Esophagus squamous epithelium (tissue), 5 donors: ENCODE results near the gene TFF1. TPM values are rescaled to one million over a fixed set of nuclear protein-coding genes. Genes with fewer than 3 reads are reported as not detected.

ENCODE experiments used
- DNase-seq: peaks from one replicate; lab custom pipeline; 2025; lab: John Stamatoyannopoulos, UW
- H3K27ac ChIP-seq, 4 donors: fragments of 200-600 bp; sonication (generic); one replicate each; pipeline ENCODE4 v1.5.1; 2016 to 2019; ENCODE audit warnings: mild to moderate bottlenecking in 1 of 4
- H3K27me3 ChIP-seq, 4 donors: fragments of 200-600 bp; sonication (generic); 1 replicate in 3 of 4; 2 replicates in 1 of 4; pipeline versions ENCODE4 v1.5.1 to v1.6.0; 2017 to 2021; ENCODE audit warnings: antibody characterized with exemption in 1 of 4
- H3K36me3 ChIP-seq, 3 donors: fragments of 200-600 bp; sonication (generic); one replicate each; pipeline ENCODE4 v1.5.1; 2016 to 2019
- H3K4me1 ChIP-seq, 3 donors: fragments of 200-600 bp; sonication (generic); one replicate each; pipeline ENCODE4 v1.5.1; 2017 to 2019
- H3K4me3 ChIP-seq, 4 donors: fragments of 200-600 bp; sonication (generic); 1 replicate in 3 of 4; 2 replicates in 1 of 4; pipeline ENCODE4 v1.5.1; 2016 to 2019; ENCODE audit warnings: mild to moderate bottlenecking in 2 of 4, moderate library complexity in 1 of 4
- H3K9me3 ChIP-seq, 3 donors: fragments of 200-600 bp; sonication (generic); one replicate each; pipeline ENCODE4 v1.5.1; 2016 to 2019
- POLR2A ChIP-seq, 4 donors: fragments of 450-650 bp; IDR thresholded peaks; one replicate each; pipeline ENCODE4 v1.6.1; 2017; ENCODE audit warnings: antibody characterized with exemption in 4 of 4, mild to moderate bottlenecking in 4 of 4, moderate library complexity in 3 of 4
- WGBS, 2 donors: methylation state at CpG; one replicate each; pipeline ENCODE4 v1.1.5; 2018; 5-methylcytosine and 5-hydroxymethylcytosine counted together
- intact Hi-C: fragments of 100-400 bp; cut with DNase I; formaldehyde crosslinking; loops from one replicate; pipeline ENCODE4 v1.15.0; 2022
- total RNA-seq, 4 donors: library from RNA; depleted of rRNA; stranded (reverse); fragments of >200 nt; gene quantifications; one replicate each; pipeline ENCODE4 v1.1.0, GENCODE V29; 2016
- TF ChIP-seq, protein P1 (sequence below), 6 experiments: fragments of 450-650 bp in 4 of 6; fragments of 200-600 bp in 2 of 6; sonication (generic) in 2 of 6; IDR thresholded peaks; one replicate each; pipeline ENCODE4 v1.5.1; 2016 to 2019; ENCODE audit warnings: antibody characterized with exemption in 6 of 6, mild to moderate bottlenecking in 4 of 6, moderate library complexity in 4 of 6
- donor health status: DM: yes; HTN: yes; CAD: no.

The TFF1 gene
- total RNA-seq, 4 donors from 2014 or later: not detected

DNA sequence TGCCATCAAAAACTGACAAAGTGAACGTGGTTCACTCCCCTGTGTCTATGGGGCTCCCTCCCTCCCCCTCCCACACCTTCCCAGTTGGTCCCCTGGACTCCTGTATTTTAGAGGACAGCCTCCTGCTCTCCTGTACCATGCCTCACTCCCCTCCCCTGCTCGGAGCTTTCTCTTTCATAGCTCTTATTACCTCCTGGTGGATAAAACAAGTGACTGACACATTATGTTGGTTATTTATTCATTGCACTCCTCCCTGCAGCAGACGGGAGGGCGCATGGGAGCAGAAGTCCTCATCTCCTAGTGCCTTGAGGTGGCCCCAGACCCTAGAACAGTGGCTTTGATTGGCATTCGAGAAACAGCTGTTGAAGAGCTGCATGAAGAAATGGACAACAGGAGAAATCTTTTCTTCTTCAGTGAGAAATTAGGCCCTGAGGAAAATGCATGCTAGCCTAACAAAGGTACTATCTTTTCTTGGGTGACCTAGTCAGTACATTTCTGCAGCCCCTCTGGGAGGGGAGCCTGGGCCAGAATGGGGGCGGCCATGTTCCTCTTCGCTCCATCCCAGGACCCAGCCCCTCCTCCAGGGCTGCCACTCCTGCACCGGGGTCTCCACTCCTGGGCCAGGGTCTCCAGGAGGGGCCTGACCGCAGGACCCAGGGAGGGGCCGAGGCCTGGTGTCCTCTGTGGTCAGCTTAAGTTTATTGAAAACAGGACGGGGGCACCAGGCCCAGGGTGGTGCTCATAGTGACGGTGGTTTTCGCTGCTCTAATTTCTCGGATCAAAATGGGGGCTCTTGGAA lies 1.2 kb upstream of the TFF1 start:
- DNase-seq: no peak
- Histone ChIP-seq H3K4me1 (peaks cover 0 to 21% (median 0%) of the 10 kb centered on the region in 3 donors), H3K4me3 (no peak overlapping the region), H3K27ac (no peak overlapping the region), H3K27me3 (peaks cover 0 to 51% (median 0%) of the 10 kb centered on the region in 4 donors), H3K9me3 (no peaks in the 10 kb centered on the region), H3K36me3 (no peaks in the 10 kb centered on the region)
- TF ChIP-seq POLR2A (IDR thresholded peaks at IDR 0.05): no peak
- TF ChIP-seq, protein P1, sequence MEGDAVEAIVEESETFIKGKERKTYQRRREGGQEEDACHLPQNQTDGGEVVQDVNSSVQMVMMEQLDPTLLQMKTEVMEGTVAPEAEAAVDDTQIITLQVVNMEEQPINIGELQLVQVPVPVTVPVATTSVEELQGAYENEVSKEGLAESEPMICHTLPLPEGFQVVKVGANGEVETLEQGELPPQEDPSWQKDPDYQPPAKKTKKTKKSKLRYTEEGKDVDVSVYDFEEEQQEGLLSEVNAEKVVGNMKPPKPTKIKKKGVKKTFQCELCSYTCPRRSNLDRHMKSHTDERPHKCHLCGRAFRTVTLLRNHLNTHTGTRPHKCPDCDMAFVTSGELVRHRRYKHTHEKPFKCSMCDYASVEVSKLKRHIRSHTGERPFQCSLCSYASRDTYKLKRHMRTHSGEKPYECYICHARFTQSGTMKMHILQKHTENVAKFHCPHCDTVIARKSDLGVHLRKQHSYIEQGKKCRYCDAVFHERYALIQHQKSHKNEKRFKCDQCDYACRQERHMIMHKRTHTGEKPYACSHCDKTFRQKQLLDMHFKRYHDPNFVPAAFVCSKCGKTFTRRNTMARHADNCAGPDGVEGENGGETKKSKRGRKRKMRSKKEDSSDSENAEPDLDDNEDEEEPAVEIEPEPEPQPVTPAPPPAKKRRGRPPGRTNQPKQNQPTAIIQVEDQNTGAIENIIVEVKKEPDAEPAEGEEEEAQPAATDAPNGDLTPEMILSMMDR (IDR thresholded peaks at IDR 0.05): no peak
- 60 to 64% methylated on average over 9 to 11 of the region's 14 CpGs for WGBS, 2 donors
- intact Hi-C loops: no loop called here

DNA sequence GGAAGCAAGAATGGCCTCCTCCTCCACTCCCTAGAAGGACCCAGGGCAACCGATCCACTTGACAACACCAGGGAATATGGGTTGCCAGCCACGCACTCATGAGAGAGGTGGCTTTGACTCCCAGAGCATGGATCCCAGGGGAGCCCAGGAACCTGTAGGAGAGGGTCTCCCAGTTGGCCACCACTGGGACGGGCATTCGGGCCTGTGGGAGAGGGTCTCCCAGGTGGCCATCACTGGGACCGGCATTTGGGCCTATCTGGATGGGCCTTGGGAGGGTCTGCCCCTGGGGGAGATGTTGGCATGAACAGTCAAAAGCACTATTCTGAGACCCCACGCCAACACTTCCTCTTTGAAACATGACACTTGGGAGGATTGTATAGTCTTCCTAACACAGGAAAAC lies 565 bp downstream of the TFF1 start:
- no peak for TF ChIP-seq POLR2A (IDR thresholded peaks at IDR 0.05)
- TF ChIP-seq, protein P1 (IDR thresholded peaks at IDR 0.05): no peak
- no peaks in the 10 kb centered on the region for H3K9me3 ChIP-seq
- intact Hi-C loops: no loop called here
- no peak for DNase-seq
- H3K27me3 ChIP-seq: peaks cover 0 to 52% (median 0%) of the 10 kb centered on the region in 4 donors
- H3K27ac ChIP-seq: no peak overlapping the region
- H3K4me3 ChIP-seq: no peak overlapping the region
- no peaks in the 10 kb centered on the region for H3K36me3 ChIP-seq
- WGBS, 2 donors: 50 to 57% methylated on average over 1 of the region's 6 CpGs
- H3K4me1 ChIP-seq: peaks cover 0 to 21% (median 0%) of the 10 kb centered on the region in 3 donors

DNA sequence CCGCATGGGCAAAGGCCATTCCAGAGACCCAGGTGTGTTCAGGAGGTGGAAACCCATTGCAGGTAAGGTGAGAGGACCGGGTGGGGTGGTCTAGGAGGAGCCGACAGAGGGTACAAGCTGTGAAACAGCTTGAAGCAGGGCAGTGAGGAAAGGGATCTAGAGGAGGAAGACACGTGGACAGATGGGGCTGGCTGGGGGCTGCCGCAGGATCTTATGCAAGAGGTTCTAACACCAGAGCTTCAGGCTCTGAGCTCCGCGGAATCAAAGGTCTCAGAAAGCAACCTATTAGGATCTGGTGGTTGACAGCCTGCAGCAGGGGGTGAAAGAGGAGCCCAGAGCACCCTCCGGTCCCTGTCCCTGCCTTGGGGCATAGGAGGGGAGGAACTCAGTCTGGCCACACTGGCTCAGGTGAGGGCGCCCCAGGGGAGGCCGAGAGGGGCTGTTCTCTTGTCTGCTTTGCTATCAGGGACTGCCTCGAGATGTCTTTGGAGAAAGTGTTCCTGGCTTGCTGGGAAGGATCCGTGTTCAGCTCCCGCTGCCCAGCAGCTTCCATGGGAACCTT lies 1.9 kb downstream of the TFF1 start:
- TF ChIP-seq, protein P1 (IDR thresholded peaks at IDR 0.05): no peak
- TF ChIP-seq POLR2A (IDR thresholded peaks at IDR 0.05): no peak
- Histone ChIP-seq H3K4me3 (no peak overlapping the region), H3K27ac (no peak overlapping the region), H3K27me3 (peaks cover 0 to 49% (median 0%) of the 10 kb centered on the region in 4 donors), H3K36me3 (no peaks in the 10 kb centered on the region), H3K4me1 (peaks cover 0 to 21% (median 0%) of the 10 kb centered on the region in 3 donors), H3K9me3 (peaks cover 0 to 7% (median 5%) of the 10 kb centered on the region in 3 donors)
- 69 to 71% methylated on average over 8 to 11 of the region's 13 CpGs for WGBS, 2 donors
- intact Hi-C loops: no loop called here
- DNase-seq: no peak

DNA sequence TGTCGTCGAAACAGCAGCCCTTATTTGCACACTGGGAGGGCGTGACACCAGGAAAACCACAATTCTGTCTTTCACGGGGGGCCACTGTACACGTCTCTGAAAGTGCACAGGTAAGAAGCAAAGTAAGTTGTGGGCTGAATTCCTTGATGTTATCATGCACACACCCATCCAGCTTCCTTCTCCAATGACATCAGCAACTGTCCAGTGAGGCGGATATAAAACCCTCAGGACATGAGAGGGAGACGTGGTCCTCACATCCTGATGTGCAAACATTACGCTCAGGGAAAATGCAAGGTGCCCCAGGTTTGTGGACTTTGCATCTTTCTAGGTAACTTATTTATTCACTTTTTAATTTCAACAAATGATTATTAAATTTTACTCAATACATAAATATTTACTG lies 3.0 kb downstream of the TFF1 start:
- Histone ChIP-seq H3K36me3 (no peaks in the 10 kb centered on the region), H3K4me3 (no peak overlapping the region), H3K27me3 (peaks cover 0 to 56% (median 0%) of the 10 kb centered on the region in 4 donors), H3K27ac (no peak overlapping the region), H3K9me3 (peaks cover 0 to 7% (median 5%) of the 10 kb centered on the region in 3 donors), H3K4me1 (peaks cover 0 to 18% (median 0%) of the 10 kb centered on the region in 3 donors)
- TF ChIP-seq POLR2A (IDR thresholded peaks at IDR 0.05): no peak
- TF ChIP-seq, protein P1 (IDR thresholded peaks at IDR 0.05): no peak
- 58% methylated on average over 5 to 8 of the region's 8 CpGs for WGBS, 2 donors
- intact Hi-C loops: no loop called here
- DNase-seq: no peak

DNA sequence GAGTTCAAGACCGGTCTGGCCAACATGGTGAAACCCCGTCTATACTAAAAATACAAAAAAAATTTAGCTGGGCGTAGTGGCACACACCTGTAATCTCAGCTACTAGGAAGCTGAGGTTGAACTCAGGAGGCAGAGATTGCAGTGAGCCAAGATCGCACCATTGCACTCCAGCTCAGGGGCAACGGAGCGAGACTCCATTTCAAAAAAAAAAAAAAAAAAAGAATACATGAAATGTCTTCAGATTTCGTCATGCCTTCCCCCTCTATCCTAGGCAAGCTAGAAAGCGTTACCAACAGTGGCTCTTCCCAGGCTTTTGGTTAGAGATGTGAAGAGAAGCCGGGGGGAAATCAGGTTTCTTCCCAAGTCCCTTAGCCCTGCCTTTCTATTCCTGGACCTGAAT lies 3.6 kb downstream of the TFF1 start:
- H3K27ac ChIP-seq: no peak overlapping the region
- H3K4me3 ChIP-seq: no peak overlapping the region
- peaks cover 0 to 8% (median 5%) of the 10 kb centered on the region in 3 donors for H3K9me3 ChIP-seq
- TF ChIP-seq POLR2A (IDR thresholded peaks at IDR 0.05): no peak
- TF ChIP-seq, protein P1 (IDR thresholded peaks at IDR 0.05): no peak
- peaks cover 0 to 61% (median 0%) of the 10 kb centered on the region in 4 donors for H3K27me3 ChIP-seq
- intact Hi-C loops: no loop called here
- H3K36me3 ChIP-seq: no peaks in the 10 kb centered on the region
- no peak for DNase-seq
- 61 to 62% methylated on average over 9 of the region's 9 CpGs for WGBS, 2 donors
- H3K4me1 ChIP-seq: peaks cover 0 to 12% (median 0%) of the 10 kb centered on the region in 3 donors
